Peyer's patch (tissue), 4 donors: ENCODE data around the gene HNRNPA2B1.

Experiments
- CTCF ChIP-seq, 6 experiments: fragments of 450-650 bp in 4 of 6; fragments of 200-600 bp in 2 of 6; sonication (generic) in 1 of 6; IDR thresholded peaks; one replicate each; pipeline ENCODE4 v1.5.1; 2017 to 2019; ENCODE audit warnings: antibody characterized with exemption in 6 of 6, mild to moderate bottlenecking in 3 of 6, moderate library complexity in 1 of 6
- POLR2A ChIP-seq, 2 donors: fragments of 450-650 bp; IDR thresholded peaks; one replicate each; pipeline ENCODE4 v1.5.1; 2017; ENCODE audit warnings: antibody characterized with exemption in 2 of 2, mild to moderate bottlenecking in 2 of 2, moderate library complexity in 2 of 2

GRCh38 chr7:26192485-26193087 is 8.0 kb downstream of the HNRNPA2B1 start:
- no peak for TF ChIP-seq CTCF (IDR thresholded peaks at IDR 0.05)
- TF ChIP-seq POLR2A (IDR thresholded peaks at IDR 0.05), result no peak
